Measurements from ENCODE around the gene ZCCHC2.

- TF ChIP-seq CTCF (IDR thresholded peaks at IDR 0.05 in 4 of 5, conservative IDR thresholded peaks at IDR 0.05 in 1 of 5) (no peak), POLR2A (IDR thresholded peaks at IDR 0.05) (no peak)
Observed at GRCh38 chr18:62607302-62607701, 84.5 kb downstream of the ZCCHC2 start.
